GM23338 (cell line): ENCODE measurements around the gene ABCF3. TPM values are rescaled to one million over a fixed set of nuclear protein-coding genes. Genes with fewer than 3 reads are reported as not detected.

Source experiments
- EZH2 ChIP-seq: fragments of 200-600 bp; sonication (generic); IDR thresholded peaks from one replicate; pipeline ENCODE4 v1.8.0; 2017; ENCODE audit warnings: antibody characterized with exemption, mild to moderate bottlenecking, low read depth; ENCODE audit not compliant: unreplicated experiment
- JUNB ChIP-seq: IDR thresholded peaks from one replicate; pipeline ENCODE4 v1.6.1; 2016; ENCODE audit warnings: antibody characterized with exemption; ENCODE audit not compliant: unreplicated experiment
- NANOG ChIP-seq: IDR thresholded peaks from 2 replicates; pipeline ENCODE4 v1.6.1; 2016; ENCODE audit warnings: antibody characterized with exemption, borderline replicate concordance
- POLR2AphosphoS5 ChIP-seq: IDR thresholded peaks from 2 replicates; pipeline ENCODE4 v1.6.1; 2016; ENCODE audit warnings: antibody characterized with exemption, low read depth
- REST ChIP-seq: IDR thresholded peaks from one replicate; pipeline ENCODE4 v1.6.1; 2018; ENCODE audit warnings: antibody characterized with exemption; ENCODE audit not compliant: unreplicated experiment
- STAT1 ChIP-seq: IDR thresholded peaks from one replicate; pipeline ENCODE4 v1.6.1; 2016; ENCODE audit warnings: antibody characterized with exemption; ENCODE audit not compliant: unreplicated experiment
- ZNF114 ChIP-seq: fragments of 250-450 bp; sonication (Bioruptor Pico); IDR thresholded peaks from 2 replicates; pipeline ENCODE4 v1.5.0; 2020; ENCODE audit warnings: mild to moderate bottlenecking, moderate library complexity
- ZNF331 ChIP-seq: fragments of 250-450 bp; sonication (Bioruptor Pico); IDR thresholded peaks from 2 replicates; pipeline ENCODE4 v1.5.0; 2020; ENCODE audit warnings: low read depth, mild to moderate bottlenecking, moderate library complexity
- ZNF462 ChIP-seq: fragments of 250-450 bp; sonication (Bioruptor Pico); IDR thresholded peaks from 2 replicates; pipeline ENCODE4 v1.5.0; 2020; ENCODE audit warnings: mild to moderate bottlenecking, moderate library complexity
- polyA plus RNA-seq: library from polyadenylated mRNA; unstranded; fragments of >200 nt; fragmentation: Nextera tagmentation; extraction: Ambion mirVana; gene quantifications from 2 replicates; pipeline ENCODE4 v1.2.1, GENCODE V29; 2016
- total RNA-seq: library from RNA; depleted of rRNA; stranded (reverse); fragments of >200 nt; shearing (Covaris generic); gene quantifications from 2 replicates; pipeline ENCODE4 v1.2.3, GENCODE V29; 2014
- TF ChIP-seq, protein P1 (sequence below), 2 experiments: fragments of 200-600 bp in 1 of 2; sonication (generic) in 1 of 2; conservative IDR thresholded peaks; 2 replicates each; pipeline versions ENCODE4 v1.5.1 to v1.6.1; 2016 to 2017; ENCODE audit warnings: antibody characterized with exemption in 2 of 2, low read depth in 2 of 2, mild to moderate bottlenecking in 2 of 2, moderate library complexity in 1 of 2

The ABCF3 gene
- total and polyA plus RNA-seq, 2 experiments from 2014 or later, result 33.4 to 48.9 TPM

DNA sequence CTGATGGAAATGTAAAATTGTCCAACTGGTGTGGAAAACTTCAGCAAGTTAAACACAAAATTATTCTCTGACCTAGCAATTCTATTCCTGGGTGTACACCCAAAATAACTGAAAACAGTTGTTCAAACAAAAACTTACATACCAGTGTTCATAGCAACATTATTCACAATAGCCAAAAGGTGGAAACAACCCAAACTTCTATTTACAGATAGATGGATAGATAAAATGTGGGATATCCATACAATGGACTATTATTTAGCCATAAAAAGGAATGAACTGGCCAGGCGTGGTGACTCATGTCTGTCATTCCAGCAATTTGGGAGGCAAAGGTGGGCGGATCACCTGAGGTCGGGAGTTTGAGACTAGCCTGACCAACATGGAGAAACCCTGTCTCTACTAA is 36.5 kb downstream of the ABCF3 start (continued):
- no peak for TF ChIP-seq ZNF462 (CRISPR knock-in tag)
- TF ChIP-seq REST, result no peak
- TF ChIP-seq STAT1, result no peak
- TF ChIP-seq JUNB, result no peak
- TF ChIP-seq EZH2, result no peak
- TF ChIP-seq POLR2AphosphoS5, result no peak
- TF ChIP-seq NANOG, result no peak
- TF ChIP-seq ZNF114 (CRISPR knock-in tag), result no peak
- no peak for TF ChIP-seq ZNF331 (CRISPR knock-in tag)
- TF ChIP-seq, protein P1, sequence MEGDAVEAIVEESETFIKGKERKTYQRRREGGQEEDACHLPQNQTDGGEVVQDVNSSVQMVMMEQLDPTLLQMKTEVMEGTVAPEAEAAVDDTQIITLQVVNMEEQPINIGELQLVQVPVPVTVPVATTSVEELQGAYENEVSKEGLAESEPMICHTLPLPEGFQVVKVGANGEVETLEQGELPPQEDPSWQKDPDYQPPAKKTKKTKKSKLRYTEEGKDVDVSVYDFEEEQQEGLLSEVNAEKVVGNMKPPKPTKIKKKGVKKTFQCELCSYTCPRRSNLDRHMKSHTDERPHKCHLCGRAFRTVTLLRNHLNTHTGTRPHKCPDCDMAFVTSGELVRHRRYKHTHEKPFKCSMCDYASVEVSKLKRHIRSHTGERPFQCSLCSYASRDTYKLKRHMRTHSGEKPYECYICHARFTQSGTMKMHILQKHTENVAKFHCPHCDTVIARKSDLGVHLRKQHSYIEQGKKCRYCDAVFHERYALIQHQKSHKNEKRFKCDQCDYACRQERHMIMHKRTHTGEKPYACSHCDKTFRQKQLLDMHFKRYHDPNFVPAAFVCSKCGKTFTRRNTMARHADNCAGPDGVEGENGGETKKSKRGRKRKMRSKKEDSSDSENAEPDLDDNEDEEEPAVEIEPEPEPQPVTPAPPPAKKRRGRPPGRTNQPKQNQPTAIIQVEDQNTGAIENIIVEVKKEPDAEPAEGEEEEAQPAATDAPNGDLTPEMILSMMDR (conservative IDR thresholded peaks at IDR 0.05; ENCODE audit: low read depth in 2 of 2), result no peak
